Mesendoderm (in vitro differentiated cells): ENCODE results near the gene CEP126.

ENCODE experiments used
- DNase-seq: peaks from one replicate; pipeline ENCODE4 v3.0.0; 2013
- H2AK5ac ChIP-seq: 2 replicates; pipeline ENCODE4 v1.6.1; 2013; ENCODE audit warnings: low read length, inconsistent platforms
- H2BK120ac ChIP-seq: 2 replicates; pipeline ENCODE4 v1.6.1; 2013; ENCODE audit warnings: low read depth, mild to moderate bottlenecking, low read length, moderate library complexity, mixed read lengths
- H2BK15ac ChIP-seq: replicated peaks from 2 replicates; pipeline ENCODE4 v1.6.1; 2013; ENCODE audit warnings: low read depth, mild to moderate bottlenecking, moderate library complexity
- H2BK5ac ChIP-seq: 2 replicates; pipeline ENCODE4 v1.6.1; 2013; ENCODE audit warnings: low read length, inconsistent platforms
- H3K18ac ChIP-seq: 2 replicates; pipeline ENCODE4 v1.6.1; 2013; ENCODE audit warnings: mild to moderate bottlenecking, low read length, mixed read lengths
- H3K23ac ChIP-seq: one replicate; pipeline ENCODE4 v1.6.1; 2013; ENCODE audit warnings: low read length
- H3K27ac ChIP-seq: 2 replicates; pipeline ENCODE4 v1.5.1; 2013; ENCODE audit warnings: low read depth, mild to moderate bottlenecking, inconsistent platforms, low read length, moderate library complexity
- H3K27me3 ChIP-seq: 2 replicates; pipeline ENCODE4 v1.6.1; 2013; ENCODE audit warnings: low read length, control low read depth, mild to moderate bottlenecking, inconsistent platforms; ENCODE audit not compliant: insufficient read depth, poor library complexity
- H3K36me3 ChIP-seq: 2 replicates; pipeline ENCODE4 v1.6.1; 2013; ENCODE audit warnings: low read length, inconsistent platforms; ENCODE audit not compliant: control insufficient read depth, insufficient read depth
- H3K4ac ChIP-seq: one replicate; pipeline ENCODE4 v1.6.1; 2013; ENCODE audit warnings: low read depth, mild to moderate bottlenecking, low read length, moderate library complexity
- H3K4me1 ChIP-seq: 2 replicates; pipeline ENCODE4 v1.6.1; 2013; ENCODE audit warnings: low read depth, low read length, inconsistent platforms; ENCODE audit not compliant: control insufficient read depth
- H3K4me2 ChIP-seq: 2 replicates; pipeline ENCODE4 v1.6.1; 2013; ENCODE audit warnings: low read length
- H3K4me3 ChIP-seq: 2 replicates; pipeline ENCODE4 v1.5.1; 2013; ENCODE audit warnings: mild to moderate bottlenecking, low read length
- H3K56ac ChIP-seq: one replicate; pipeline ENCODE4 v1.6.1; 2013; ENCODE audit warnings: low read length
- H3K79me1 ChIP-seq: 2 replicates; pipeline ENCODE4 v1.6.1; 2013; ENCODE audit warnings: low read length, inconsistent platforms
- H3K79me2 ChIP-seq: 2 replicates; pipeline ENCODE4 v1.6.1; 2013; ENCODE audit warnings: mild to moderate bottlenecking, low read length; ENCODE audit not compliant: control insufficient read depth, insufficient read depth
- H3K9ac ChIP-seq: 2 replicates; pipeline ENCODE4 v1.6.1; 2013; ENCODE audit warnings: low read length, inconsistent platforms
- H4K5ac ChIP-seq: one replicate; pipeline ENCODE4 v1.6.1; 2013; ENCODE audit warnings: low read length
- H4K8ac ChIP-seq: one replicate; pipeline ENCODE4 v1.6.1; 2013; ENCODE audit warnings: low read depth, mild to moderate bottlenecking, control low read depth, low read length, moderate library complexity
- WGBS: extraction: QIAGEN DNeasy Blood & Tissue Kit; methylation state at CpG from one replicate; pipeline ENCODE4 v1.1.7; 2013; ENCODE audit warnings: low lambda C conversion rate, missing lambda C conversion rate; ENCODE audit not compliant: insufficient coverage; ENCODE audit errors: extremely low coverage; 5-methylcytosine and 5-hydroxymethylcytosine counted together

CEP126 gene

DNA sequence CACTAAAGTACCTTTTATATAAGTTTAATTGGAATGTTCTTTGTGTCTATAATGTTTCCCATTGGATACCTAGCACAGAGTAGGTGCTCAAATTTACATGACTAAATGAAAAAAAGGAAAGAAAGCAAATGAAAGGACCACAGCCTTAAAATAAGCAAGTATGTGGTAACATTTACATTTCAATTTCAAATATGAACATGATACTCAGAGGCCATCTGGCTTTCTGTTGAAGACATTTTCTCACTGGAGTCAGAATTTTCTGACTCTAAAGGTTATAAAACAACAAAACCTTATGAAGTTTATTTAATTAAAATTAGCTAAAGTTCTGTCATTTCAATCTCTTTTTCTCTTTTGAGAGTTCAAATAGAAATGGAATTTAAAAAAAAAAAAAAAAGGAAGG, 2.4 kb downstream of the CEP126 start:
- no peaks in the 10 kb centered on the region for H3K79me2 ChIP-seq
- H3K23ac ChIP-seq, result no peak overlapping the region
- H2BK5ac ChIP-seq, result no peak overlapping the region
- H2BK15ac ChIP-seq, result no peak overlapping the region
- H3K56ac ChIP-seq, result no peak overlapping the region
- no peak overlapping the region for H3K9ac ChIP-seq
- no peak overlapping the region for H3K4me3 ChIP-seq
- no peak for DNase-seq
- no peak overlapping the region for H2AK5ac ChIP-seq
- H3K4me1 ChIP-seq, result no peaks in the 10 kb centered on the region
- no peak overlapping the region for H4K8ac ChIP-seq
- no peak overlapping the region for H4K5ac ChIP-seq
- H3K36me3 ChIP-seq, result no peaks in the 10 kb centered on the region
- H3K4me2 ChIP-seq, result no peak overlapping the region
- H3K27me3 ChIP-seq, result no peaks in the 10 kb centered on the region
- H3K4ac ChIP-seq, result no peak overlapping the region
- no peak overlapping the region for H3K27ac ChIP-seq
- no peak overlapping the region for H2BK120ac ChIP-seq
- H3K18ac ChIP-seq, result no peak overlapping the region
- no peaks in the 10 kb centered on the region for H3K79me1 ChIP-seq

DNA sequence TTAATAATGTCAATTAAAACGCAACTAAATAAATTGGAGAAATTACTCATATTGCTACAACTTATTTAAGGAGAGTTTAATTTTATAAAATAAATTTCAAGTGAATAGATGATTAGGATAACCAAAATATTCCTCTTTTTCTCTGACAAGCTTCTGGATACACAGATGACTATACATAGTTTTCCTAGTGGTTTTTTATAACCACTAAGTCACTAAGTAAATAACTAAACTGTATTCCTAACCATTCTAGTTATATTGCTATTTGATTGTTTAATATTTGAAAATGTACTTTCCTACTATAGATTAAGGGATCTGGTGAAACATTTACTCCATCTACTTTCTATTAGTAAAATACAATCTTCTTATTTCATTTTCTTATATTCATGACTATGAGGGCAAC, 6.2 kb downstream of the CEP126 start:
- H3K27ac ChIP-seq, result no peak overlapping the region

DNA sequence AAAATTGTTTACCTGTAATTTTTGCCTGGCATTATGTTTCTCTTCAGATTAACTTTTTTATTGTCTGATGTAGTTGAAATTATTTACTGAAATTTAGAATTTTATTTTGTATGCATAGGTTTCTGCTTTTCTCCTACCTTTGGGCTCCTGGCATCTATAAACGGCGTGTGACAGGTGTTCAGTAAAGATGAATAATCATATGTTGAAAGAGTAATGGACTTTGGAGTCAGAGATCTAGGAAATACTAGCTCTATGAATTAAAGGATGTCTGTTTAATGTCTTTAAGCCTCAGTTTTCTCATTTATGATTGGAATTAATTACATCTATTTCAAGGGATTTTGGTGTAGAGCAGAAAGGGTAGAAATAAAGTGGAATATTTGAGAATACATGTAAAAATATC, 8.7 kb downstream of the CEP126 start:
- Histone ChIP-seq H3K4me2 (no peak overlapping the region), H3K4me1 (no peaks in the 10 kb centered on the region), H4K5ac (no peak overlapping the region), H2BK15ac (no peak overlapping the region), H3K36me3 (no peaks in the 10 kb centered on the region), H2BK5ac (no peak overlapping the region), H3K9ac (no peak overlapping the region), H3K27me3 (no peaks in the 10 kb centered on the region), H3K27ac (no peak overlapping the region), H4K8ac (no peak overlapping the region), H3K23ac (no peak overlapping the region), H3K4me3 (no peak overlapping the region), H3K79me2 (no peaks in the 10 kb centered on the region), H3K18ac (no peak overlapping the region), H3K56ac (no peak overlapping the region), H2BK120ac (no peak overlapping the region), H3K79me1 (no peaks in the 10 kb centered on the region), H2AK5ac (no peak overlapping the region), H3K4ac (no peak overlapping the region)
- no CpG with 5 or more reads among the region's 2 CpGs for WGBS
- DNase-seq, result no peak

More for the DNA sequence above, 6.2 kb downstream of the CEP126 start:
- H3K79me1 ChIP-seq, result no peaks in the 10 kb centered on the region
- no peak overlapping the region for H3K4me3 ChIP-seq
- H3K9ac ChIP-seq, result no peak overlapping the region
- no peak overlapping the region for H3K18ac ChIP-seq
- DNase-seq, result no peak
- H3K56ac ChIP-seq, result no peak overlapping the region
- H3K4me1 ChIP-seq, result no peaks in the 10 kb centered on the region
- no peak overlapping the region for H4K8ac ChIP-seq
- 100% methylated on average over 1 of the region's 1 CpG for WGBS
- H3K4me2 ChIP-seq, result no peak overlapping the region
- H3K79me2 ChIP-seq, result no peaks in the 10 kb centered on the region
- H3K4ac ChIP-seq, result no peak overlapping the region
- H2BK5ac ChIP-seq, result no peak overlapping the region
- no peak overlapping the region for H2AK5ac ChIP-seq
- no peak overlapping the region for H3K23ac ChIP-seq
- no peak overlapping the region for H2BK120ac ChIP-seq
- H3K36me3 ChIP-seq, result no peaks in the 10 kb centered on the region
- H3K27me3 ChIP-seq, result no peaks in the 10 kb centered on the region
- no peak overlapping the region for H4K5ac ChIP-seq
- no peak overlapping the region for H2BK15ac ChIP-seq

DNA sequence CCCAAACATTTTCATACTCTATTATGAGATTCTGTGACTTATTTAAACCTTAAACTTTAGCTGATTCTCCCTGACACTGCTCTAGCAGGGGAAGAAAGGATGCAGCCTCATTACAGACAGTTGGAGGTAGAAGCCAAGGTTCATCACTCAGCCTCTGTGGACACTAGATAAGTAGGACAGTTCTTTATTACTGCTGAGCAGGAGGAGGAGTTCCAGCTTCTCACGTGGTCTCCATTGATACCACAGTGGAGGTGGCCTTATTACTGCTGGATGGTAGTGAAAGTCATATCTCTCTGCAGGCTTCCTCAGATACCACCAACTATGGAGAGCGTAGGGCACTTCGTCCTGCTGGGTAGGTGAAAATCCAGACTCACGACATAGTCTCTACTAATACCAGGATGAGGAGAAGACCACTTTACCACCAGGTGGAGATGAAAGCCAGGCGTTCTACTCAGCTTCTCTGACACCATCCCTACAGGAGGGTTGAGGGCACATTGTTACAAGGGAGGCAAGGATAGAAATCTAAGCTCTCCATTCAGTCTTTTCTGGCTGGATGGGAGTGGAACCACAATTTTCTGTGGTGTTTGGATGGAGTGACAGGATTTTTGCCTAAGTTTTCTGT, 14.6 kb downstream of the CEP126 start:
- H3K79me2 ChIP-seq, result no peaks in the 10 kb centered on the region
- no peak overlapping the region for H3K56ac ChIP-seq
- no peak overlapping the region for H4K8ac ChIP-seq
- H3K4ac ChIP-seq, result no peak overlapping the region
- no peaks in the 10 kb centered on the region for H3K27me3 ChIP-seq
- H3K23ac ChIP-seq, result no peak overlapping the region
- no peak overlapping the region for H2AK5ac ChIP-seq
- no peak overlapping the region for H3K4me3 ChIP-seq
- no peak overlapping the region for H2BK5ac ChIP-seq
- no peaks in the 10 kb centered on the region for H3K36me3 ChIP-seq
- no peak overlapping the region for H3K9ac ChIP-seq
- no peaks in the 10 kb centered on the region for H3K79me1 ChIP-seq
- whole genome bisulfite sequencing, result no CpG with 5 or more reads among the region's 5 CpGs
- H3K18ac ChIP-seq, result no peak overlapping the region
- no peak overlapping the region for H2BK15ac ChIP-seq
- H4K5ac ChIP-seq, result no peak overlapping the region
- peak; percentile 46 for DNase-seq
- no peak overlapping the region for H2BK120ac ChIP-seq
- H3K4me1 ChIP-seq, result peaks cover 2% of the 10 kb centered on the region
- H3K27ac ChIP-seq, result no peak overlapping the region
- no peak overlapping the region for H3K4me2 ChIP-seq

DNA sequence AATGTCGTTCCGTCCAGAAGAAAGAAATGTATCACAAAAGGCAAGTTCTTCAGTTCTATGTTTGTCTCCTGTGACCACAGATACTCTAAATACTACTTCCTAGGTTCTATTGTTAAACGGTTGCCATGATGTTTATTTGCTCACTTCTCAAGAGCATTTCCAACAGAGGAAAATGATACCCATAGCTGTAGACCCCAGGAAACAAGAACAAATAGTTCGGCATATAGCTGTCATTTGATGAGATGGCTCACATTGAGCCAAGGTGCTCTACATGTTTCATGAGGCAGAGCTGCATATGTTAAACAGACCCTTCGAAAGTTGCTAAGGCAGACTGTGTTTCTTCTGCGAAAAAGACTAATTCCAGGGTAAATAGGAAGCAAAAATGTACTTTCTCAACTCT, 16.9 kb downstream of the CEP126 start:
- no peak for DNase-seq
- H2BK15ac ChIP-seq, result no peak overlapping the region
- no CpG with 5 or more reads among the region's 6 CpGs for WGBS

DNA sequence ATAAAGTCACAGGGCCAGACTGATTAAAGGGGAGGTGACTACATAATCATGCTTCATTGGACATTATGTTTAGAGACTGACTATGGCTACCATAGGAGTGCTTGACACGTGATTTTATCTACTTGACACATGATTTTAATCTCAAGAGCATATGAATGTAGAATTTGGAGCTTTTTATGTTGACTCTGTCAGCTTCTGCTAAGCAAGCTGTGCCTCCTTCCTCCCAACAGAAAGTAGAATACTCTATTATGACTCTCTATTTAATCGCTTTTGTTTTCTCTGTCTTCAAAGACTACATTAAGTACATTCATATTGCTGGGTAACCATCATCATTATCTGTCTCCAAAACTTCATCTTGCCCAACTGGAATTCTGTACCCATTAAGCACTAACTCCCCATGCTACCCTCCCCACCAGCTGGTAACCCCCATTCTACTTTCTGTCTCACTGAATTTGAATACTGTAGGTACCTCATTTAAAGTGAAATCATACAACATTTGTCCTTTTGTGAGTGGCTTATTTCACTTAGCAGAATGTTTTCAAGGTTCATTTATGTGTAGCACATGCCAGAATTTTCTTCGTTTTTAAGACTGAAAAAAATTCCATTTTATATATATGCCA, 26.2 kb downstream of the CEP126 start:
- no peak overlapping the region for H2BK120ac ChIP-seq
- no peak overlapping the region for H4K5ac ChIP-seq
- H3K4me2 ChIP-seq, result no peak overlapping the region
- H3K27ac ChIP-seq, result no peak overlapping the region
- no peak overlapping the region for H4K8ac ChIP-seq
- H3K9ac ChIP-seq, result no peak overlapping the region
- H3K79me2 ChIP-seq, result no peaks in the 10 kb centered on the region
- no peaks in the 10 kb centered on the region for H3K27me3 ChIP-seq
- DNase-seq, result no peak
- H3K18ac ChIP-seq, result no peak overlapping the region
- WGBS, result no CpG with 5 or more reads among the region's 3 CpGs
- H3K36me3 ChIP-seq, result no peaks in the 10 kb centered on the region
- no peaks in the 10 kb centered on the region for H3K79me1 ChIP-seq
- H3K23ac ChIP-seq, result no peak overlapping the region
- no peak overlapping the region for H2BK15ac ChIP-seq
- H2BK5ac ChIP-seq, result no peak overlapping the region
- H3K4me1 ChIP-seq, result no peaks in the 10 kb centered on the region
- H3K4ac ChIP-seq, result no peak overlapping the region
- no peak overlapping the region for H3K4me3 ChIP-seq
- no peak overlapping the region for H3K56ac ChIP-seq
- H2AK5ac ChIP-seq, result no peak overlapping the region

More for the DNA sequence above, 16.9 kb downstream of the CEP126 start:
- Histone ChIP-seq H3K4me3 (no peak overlapping the region), H3K56ac (no peak overlapping the region), H3K79me2 (no peaks in the 10 kb centered on the region), H2BK5ac (no peak overlapping the region), H4K5ac (no peak overlapping the region), H3K4ac (no peak overlapping the region), H2AK5ac (no peak overlapping the region), H3K4me1 (peaks cover 2% of the 10 kb centered on the region), H3K79me1 (no peaks in the 10 kb centered on the region), H3K27me3 (no peaks in the 10 kb centered on the region), H3K23ac (no peak overlapping the region), H3K27ac (no peak overlapping the region), H2BK120ac (no peak overlapping the region), H3K9ac (no peak overlapping the region), H3K36me3 (no peaks in the 10 kb centered on the region), H3K4me2 (no peak overlapping the region), H4K8ac (no peak overlapping the region), H3K18ac (no peak overlapping the region)
